ENCODE measurements around the gene MGMT. TPM values are rescaled to one million over a fixed set of nuclear protein-coding genes. Genes with fewer than 3 reads are reported as not detected.

MGMT gene
- total RNA-seq, 1 donor from 2014 or later = 13.6 TPM

DNA sequence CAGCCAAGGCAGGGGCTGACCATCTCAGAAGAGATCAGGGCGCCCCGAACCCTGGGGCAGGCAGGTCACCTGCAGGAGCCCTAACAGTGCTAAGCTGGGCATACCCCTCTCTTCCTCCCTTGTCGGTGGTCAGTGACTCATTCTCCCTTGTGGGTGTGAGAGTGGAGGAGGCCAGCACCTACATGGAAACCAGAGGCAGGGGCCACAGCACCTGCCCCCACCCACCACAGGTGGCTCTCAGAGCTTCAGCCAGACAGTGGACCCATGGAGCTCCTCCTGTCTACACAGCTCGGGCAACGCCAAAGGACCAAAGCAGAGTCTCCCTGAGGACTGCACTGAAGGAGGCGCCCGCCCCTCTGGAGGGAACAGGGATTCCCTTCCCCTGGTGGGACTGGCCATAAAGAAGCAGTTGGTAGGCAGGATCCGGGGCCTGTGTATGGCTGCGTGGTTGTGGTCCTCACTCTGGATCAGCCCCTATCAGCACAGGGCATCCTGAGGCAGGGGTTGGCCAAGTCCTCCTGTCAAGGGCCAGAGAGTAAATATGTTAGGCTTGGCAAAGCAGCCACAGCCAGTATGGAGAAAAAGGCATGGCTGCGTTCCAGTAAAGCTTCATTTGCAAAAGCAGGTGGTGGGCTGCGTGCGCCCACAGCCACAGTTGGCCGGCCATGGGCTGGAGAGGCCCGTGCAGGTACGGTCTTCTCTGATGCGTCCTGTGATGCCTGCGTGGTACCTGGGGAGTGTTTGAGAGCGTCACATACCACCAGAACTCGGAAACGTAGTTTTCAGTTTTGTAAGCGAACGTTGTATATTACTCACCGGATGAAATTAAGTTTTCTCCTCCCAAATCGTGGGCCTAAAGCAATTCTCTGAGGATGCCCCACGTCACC is 298.9 kb downstream of the MGMT start:
- no peaks in the 10 kb centered on the region for H3K9me3 Mint-ChIP-seq (ENCODE audit: low read depth)
- TF ChIP-seq, protein P1, sequence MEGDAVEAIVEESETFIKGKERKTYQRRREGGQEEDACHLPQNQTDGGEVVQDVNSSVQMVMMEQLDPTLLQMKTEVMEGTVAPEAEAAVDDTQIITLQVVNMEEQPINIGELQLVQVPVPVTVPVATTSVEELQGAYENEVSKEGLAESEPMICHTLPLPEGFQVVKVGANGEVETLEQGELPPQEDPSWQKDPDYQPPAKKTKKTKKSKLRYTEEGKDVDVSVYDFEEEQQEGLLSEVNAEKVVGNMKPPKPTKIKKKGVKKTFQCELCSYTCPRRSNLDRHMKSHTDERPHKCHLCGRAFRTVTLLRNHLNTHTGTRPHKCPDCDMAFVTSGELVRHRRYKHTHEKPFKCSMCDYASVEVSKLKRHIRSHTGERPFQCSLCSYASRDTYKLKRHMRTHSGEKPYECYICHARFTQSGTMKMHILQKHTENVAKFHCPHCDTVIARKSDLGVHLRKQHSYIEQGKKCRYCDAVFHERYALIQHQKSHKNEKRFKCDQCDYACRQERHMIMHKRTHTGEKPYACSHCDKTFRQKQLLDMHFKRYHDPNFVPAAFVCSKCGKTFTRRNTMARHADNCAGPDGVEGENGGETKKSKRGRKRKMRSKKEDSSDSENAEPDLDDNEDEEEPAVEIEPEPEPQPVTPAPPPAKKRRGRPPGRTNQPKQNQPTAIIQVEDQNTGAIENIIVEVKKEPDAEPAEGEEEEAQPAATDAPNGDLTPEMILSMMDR (IDR thresholded peaks at IDR 0.05; ENCODE audit: unreplicated experiment) = no peak
- peaks cover 2% of the 10 kb centered on the region for H3K36me3 Mint-ChIP-seq (ENCODE audit: insufficient read depth)
- DNase-seq (ENCODE audit: low spot score, unreplicated experiment) = peak; percentile 7
- H3K4me1 Mint-ChIP-seq (ENCODE audit: low read depth) = peaks cover 11% of the 10 kb centered on the region
- no peak overlapping the region for H3K27ac Mint-ChIP-seq
- H3K27me3 Mint-ChIP-seq = peaks cover 70% of the 10 kb centered on the region
- no peak overlapping the region for H3K4me3 Mint-ChIP-seq (ENCODE audit: low read depth)

- H3K4me1 Mint-ChIP-seq (ENCODE audit: low read depth) = peaks cover 11% of the 10 kb centered on the region
- H3K9me3 Mint-ChIP-seq (ENCODE audit: low read depth) = no peaks in the 10 kb centered on the region
- peaks cover 70% of the 10 kb centered on the region for H3K27me3 Mint-ChIP-seq
- no peak overlapping the region for H3K27ac Mint-ChIP-seq
- no peak overlapping the region for H3K4me3 Mint-ChIP-seq (ENCODE audit: low read depth)
- peaks cover 3% of the 10 kb centered on the region for H3K36me3 Mint-ChIP-seq (ENCODE audit: insufficient read depth)
- TF ChIP-seq, protein P1 (IDR thresholded peaks at IDR 0.05; ENCODE audit: unreplicated experiment) = no peak
- peak; percentile 7 for DNase-seq (ENCODE audit: low spot score, unreplicated experiment)
Measured at GRCh38 chr10:129766611-129767550, 299.8 kb downstream of the MGMT start.

DNA sequence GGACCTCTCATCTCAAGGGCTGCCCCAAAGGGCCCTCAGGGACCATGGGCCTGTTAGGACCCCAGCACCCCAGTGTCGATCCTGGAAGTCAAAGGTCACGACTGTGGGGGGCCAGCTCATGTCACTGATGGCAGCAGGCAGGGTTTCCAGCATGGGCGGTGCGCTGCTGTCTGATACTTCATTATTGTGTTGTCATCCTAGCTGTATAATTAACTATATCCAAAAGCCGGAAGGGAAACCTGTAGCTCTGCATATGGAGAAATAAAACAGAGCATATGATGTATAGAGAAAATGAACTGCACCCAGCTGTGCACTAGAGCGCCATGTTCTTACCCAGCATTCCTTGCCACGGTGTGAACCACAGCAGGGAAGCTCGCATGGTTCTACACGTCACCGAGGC is 300.7 kb downstream of the MGMT start:
- H3K27ac Mint-ChIP-seq = no peak overlapping the region
- peaks cover 68% of the 10 kb centered on the region for H3K27me3 Mint-ChIP-seq
- H3K36me3 Mint-ChIP-seq (ENCODE audit: insufficient read depth) = peaks cover 5% of the 10 kb centered on the region
- peak; percentile 3 for DNase-seq (ENCODE audit: low spot score, unreplicated experiment)
- TF ChIP-seq, protein P1 (IDR thresholded peaks at IDR 0.05; ENCODE audit: unreplicated experiment) = no peak
- peaks cover 6% of the 10 kb centered on the region for H3K4me1 Mint-ChIP-seq (ENCODE audit: low read depth)
- H3K9me3 Mint-ChIP-seq (ENCODE audit: low read depth) = no peaks in the 10 kb centered on the region
- H3K4me3 Mint-ChIP-seq (ENCODE audit: low read depth) = no peak overlapping the region

GRCh38 chr10:129768437-129769355 is 301.7 kb downstream of the MGMT start:
- H3K27me3 Mint-ChIP-seq = peaks cover 58% of the 10 kb centered on the region
- H3K4me1 Mint-ChIP-seq (ENCODE audit: low read depth) = no peaks in the 10 kb centered on the region
- H3K4me3 Mint-ChIP-seq (ENCODE audit: low read depth) = no peak overlapping the region
- TF ChIP-seq, protein P1 (IDR thresholded peaks at IDR 0.05; ENCODE audit: unreplicated experiment) = peak; percentile 45
- peaks cover 5% of the 10 kb centered on the region for H3K36me3 Mint-ChIP-seq (ENCODE audit: insufficient read depth)
- no peak overlapping the region for H3K27ac Mint-ChIP-seq
- no peaks in the 10 kb centered on the region for H3K9me3 Mint-ChIP-seq (ENCODE audit: low read depth)
- peak; percentile 11 for DNase-seq (ENCODE audit: low spot score, unreplicated experiment)

All from progenitor cell of endocrine pancreas (in vitro differentiated cells).